HT-29 (cell line): ENCODE data around the gene NBAS. TPM values are rescaled to one million over a fixed set of nuclear protein-coding genes. Genes with fewer than 3 reads are reported as not detected.
A peak's percentile ranks its signal among the peaks of the same experiment; 100 is the strongest.
"Not testable (repeated sequence)": the region's sequence is repeated elsewhere in the genome, so short reads cannot be mapped to it uniquely, and the experiment has no call there.

Source experiments
- DNase-seq: peaks from one replicate; pipeline ENCODE4 v3.0.0-alpha.2; 2015; ENCODE audit warnings: low spot score
- total RNA-seq: library from RNA; depleted of rRNA; stranded (reverse); fragments of >200 nt; shearing (Covaris generic); gene quantifications from 2 replicates; pipeline ENCODE4 v1.2.3, GENCODE V29; 2014

NBAS gene
- total RNA-seq, 1 experiment from 2014 or later, result 18.0 TPM

DNA sequence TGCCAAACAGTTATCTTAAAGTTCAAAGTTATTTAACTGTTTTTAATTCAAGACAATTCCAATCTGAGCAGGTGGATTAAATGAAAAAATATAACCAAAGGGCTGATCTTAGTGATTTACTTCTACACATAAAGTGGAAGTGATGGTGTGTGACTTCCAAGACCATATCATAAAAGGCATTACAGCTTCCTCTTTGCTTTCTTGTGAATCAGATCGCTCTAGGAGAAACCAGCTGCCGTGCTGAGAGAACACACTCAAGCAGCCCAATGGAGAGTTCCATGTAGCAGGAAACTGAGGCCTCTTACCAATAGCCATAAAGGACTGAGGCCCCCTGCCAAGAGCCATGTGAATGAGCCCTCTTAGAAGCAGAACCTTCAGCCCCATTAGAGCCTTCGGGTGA, 197.4 kb downstream of the NBAS start:
- no peak for DNase-seq

DNA sequence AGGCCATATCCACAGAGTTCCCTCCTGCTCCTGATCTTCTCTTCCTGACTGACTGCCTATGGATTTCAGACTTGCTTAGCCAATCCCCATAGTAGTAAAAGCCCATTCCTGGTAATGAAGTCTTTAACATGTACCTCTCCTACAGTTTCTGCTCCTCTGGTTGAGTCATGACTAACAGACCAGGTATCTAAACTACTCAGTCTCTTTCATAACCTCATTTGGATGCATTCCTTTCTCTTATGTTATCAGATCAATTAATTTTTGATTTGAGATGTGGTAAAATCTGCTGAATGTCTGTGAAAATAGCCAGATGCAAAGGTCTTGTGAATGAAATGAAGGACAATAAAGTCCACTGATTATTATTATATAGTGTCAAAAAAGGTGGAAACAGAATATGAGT, 198.0 kb downstream of the NBAS start:
- DNase-seq, result no peak

DNA sequence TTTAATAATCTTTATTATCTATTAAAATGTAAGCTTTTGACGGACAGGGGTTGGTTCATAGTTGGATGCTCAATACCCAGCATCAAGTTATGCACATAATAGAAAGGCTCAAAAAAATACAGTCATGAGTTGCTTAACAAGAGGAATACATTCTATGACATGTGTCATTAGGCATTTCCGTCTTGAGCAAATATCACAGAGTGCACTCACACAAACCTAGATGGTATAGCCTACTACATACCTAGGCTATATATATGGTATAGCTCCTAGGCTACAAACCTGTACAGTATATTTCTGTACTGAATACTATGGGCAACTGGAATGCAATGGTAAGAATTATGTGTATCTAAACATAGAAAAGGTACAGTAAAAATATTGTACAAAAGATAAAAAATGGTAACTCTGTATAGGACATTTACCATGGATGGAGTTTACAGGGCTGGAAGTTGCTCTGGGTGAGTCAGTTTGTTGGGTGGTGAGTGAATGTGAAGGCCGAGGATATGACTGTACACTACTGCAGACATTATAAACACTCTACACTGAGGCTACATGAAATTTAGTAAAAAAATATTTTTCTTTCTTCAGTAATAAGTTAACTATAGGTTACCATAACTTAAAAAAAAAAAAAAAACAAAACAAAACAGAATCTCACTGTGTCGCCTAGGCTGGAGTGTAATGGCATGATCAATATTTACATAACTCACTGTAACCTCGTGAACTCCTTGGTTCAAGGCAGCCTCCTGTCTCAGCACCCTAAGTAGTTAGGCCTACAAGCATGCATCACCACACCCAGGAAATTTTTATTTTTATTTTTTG, 201.2 kb downstream of the NBAS start:
- DNase-seq, result peak; percentile 2

DNA sequence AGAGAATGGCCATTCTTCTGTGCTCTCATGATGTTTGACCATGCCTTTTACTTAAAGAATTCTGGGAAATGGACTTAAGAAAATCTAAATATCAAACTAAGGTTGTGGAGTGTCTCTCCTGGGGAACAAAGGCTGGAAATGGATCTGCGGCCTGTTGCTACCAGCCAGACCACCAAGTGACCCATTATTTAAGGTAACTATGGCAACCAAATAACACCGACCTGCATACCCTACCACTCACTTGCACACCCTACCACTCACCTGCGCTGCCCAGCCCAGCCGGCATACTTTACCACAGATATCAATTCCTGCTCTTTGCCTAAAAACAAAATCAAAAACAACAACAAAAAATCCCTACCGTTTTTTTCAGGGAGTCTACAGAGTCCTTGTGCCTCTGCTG, 203.2 kb downstream of the NBAS start:
- no peak for DNase-seq

DNA sequence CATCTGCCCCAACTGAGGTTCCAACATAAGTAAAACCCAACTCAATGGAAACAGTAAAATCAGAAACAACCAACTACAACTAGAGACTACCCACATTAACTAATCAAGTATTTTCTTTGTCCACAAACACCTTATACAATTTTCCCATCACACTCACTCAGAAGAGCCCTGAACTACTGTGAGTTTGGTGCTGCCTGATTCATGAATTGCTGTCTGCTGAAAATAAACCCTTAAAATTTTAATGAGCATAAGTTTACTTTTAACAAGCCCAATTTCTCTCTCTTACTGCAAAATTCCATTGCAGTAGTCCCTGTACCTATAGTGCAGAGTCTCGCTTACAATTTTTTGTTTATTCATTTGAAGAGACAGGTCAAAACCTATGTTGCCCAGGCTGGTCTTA, 203.9 kb downstream of the NBAS start:
- no peak for DNase-seq

DNA sequence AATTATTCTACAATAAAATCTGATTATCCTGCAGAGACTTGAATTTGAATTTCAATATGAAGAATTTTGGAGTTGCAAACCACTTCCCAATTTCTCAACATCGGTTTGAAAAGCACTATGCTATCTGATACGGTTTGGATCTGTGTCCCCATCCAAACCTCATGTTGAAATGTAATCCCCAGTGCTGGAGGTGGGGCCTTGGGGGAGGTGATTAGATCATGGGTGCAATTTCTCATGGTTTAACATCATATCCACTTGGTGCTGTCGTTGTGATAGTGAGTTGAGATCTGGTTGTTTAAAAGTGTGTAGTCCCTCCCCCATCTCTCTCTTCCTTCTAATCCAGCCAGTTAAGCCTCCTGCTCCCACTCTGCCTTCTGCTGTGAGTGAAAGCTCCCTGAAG, 205.7 kb downstream of the NBAS start:
- DNase-seq, result no peak

DNA sequence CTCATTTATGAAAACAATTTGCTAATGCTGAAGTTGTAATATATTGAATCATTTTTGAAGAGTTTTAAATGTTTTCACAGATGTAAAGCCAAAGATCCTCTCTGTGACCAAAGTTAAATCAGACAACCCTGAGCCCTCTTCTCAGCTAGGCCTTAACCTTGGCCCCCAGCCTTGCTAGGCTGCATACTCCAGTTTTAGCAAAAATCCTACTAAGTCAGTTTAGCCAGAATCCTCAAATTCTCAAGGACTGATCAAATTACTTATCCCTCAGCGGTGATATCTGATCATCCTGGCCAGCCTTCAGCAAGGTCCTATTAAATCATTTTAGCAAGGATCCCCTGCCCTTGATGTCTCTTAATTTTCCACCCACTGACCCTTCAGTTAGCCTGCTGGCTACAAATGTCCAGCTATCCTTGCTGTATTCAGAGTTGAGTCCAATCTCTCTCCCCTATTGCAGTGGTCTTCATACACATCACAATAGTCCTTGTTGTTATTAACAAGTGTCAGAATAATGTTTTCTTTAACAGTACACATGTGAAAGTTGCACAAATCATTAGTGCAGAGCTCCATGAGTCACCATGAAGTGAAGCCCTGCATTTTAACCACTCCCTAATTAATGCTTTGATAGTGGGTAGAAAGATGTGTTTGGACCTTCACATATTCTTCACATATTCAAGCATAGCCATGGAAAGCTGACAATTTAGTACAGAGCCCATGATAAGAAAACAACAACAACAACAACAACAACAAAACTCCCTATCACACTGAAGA, 206.4 kb downstream of the NBAS start:
- no peak for DNase-seq

DNA sequence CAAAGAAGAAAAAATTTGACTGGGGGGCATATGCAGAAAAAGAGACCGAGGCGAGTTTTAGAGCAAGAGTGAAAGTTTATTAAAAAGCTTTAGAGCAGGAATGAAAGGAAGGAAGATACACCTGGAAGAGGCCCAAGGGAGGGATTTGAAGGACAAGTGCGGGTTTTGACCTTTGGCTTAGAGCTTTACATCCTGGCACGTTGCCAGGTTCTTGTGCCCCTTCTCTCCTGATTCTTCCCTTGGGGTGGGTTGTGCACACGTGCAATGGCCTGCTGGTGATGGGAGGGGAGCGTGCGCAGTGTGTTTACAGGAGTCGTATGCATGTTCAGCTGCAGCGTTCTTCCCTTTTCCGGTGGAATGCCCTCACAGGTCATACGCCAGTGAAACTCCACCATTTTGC, 208.8 kb downstream of the NBAS start:
- no peak for DNase-seq

DNA sequence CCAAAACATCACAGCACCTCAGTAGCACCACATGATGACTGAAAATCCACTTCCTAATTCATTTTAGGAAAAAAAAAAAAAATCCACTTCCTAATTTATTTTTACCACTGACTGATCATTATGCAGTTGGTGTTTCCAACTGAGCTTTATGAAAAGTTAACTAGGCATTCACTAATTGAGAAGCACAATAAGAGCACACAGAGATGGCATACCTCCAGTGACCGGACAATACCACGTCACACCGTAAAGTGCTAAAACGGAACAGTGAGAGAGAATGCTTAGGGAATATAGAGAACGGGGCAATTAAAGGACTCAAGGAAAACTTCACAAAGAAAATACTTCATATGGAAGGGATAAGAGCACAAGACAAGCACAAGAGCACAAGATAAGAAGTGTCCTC, 212.5 kb downstream of the NBAS start:
- no peak for DNase-seq

DNA sequence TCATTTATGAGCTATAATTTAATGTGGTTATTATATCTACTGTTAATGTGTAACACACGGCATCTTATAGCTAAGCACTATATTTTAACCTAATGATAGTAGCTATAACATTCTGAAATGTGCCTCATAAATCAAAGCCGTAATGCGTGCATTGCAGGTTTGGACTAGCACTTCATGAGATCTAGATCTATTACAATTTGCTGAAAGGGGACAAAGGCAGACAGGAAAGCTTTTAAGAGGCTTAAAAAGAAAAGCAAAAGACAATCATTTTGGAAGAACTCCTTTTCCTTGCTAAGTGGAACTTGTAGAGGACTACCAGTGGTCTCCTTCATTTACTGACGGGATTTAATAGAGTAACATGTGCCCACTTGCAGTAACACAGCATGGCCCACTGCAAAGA, 213.1 kb downstream of the NBAS start:
- DNase-seq, result no peak

DNA sequence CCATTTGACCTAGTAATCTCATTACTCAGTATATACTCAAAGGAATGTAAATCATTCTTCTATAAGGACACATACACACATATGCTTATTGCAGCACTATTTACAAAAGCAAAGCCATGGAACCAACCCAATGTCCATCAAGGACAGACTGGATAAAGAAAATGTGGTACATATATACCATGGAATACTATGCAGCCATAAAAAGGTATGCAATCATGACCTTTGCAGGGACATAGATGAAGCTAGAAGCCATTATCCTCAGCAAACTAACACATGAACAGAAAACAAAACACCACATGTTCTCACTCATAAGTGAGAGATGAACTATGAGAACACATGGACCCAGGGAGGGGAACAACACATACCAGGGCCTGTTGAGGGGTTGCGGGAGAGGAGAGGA, 214.5 kb downstream of the NBAS start:
- no peak for DNase-seq

DNA sequence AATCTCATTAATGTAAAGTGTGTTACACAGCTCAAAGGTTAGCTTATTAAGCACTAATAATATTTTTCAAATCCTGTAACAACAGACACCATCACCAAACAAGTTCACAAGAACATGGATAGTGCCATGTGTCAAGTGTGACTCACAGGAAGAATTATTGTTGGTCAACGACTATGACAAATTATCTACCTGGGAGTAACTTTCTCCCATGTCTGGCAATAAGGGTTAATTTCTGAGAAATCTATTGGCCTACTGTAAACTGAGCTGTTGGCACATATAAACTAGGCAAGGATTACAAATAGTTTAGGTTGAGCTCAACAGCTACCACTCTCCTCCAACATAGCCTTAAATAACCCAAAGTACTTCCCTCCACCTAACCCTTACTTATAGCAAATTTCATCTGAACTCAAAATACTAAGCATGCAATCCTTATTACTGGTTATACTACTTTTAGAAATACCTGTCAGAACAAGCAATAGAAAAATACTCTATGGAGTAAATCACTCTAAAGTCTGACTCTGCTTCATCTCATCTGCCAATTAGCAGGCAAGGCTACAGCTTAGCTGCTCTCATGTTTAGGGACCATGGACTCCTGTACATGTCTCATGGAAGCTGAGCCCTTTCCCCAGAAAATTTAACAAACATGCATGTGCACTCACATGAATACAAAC, 223.0 kb downstream of the NBAS start:
- DNase-seq, result no peak

DNA sequence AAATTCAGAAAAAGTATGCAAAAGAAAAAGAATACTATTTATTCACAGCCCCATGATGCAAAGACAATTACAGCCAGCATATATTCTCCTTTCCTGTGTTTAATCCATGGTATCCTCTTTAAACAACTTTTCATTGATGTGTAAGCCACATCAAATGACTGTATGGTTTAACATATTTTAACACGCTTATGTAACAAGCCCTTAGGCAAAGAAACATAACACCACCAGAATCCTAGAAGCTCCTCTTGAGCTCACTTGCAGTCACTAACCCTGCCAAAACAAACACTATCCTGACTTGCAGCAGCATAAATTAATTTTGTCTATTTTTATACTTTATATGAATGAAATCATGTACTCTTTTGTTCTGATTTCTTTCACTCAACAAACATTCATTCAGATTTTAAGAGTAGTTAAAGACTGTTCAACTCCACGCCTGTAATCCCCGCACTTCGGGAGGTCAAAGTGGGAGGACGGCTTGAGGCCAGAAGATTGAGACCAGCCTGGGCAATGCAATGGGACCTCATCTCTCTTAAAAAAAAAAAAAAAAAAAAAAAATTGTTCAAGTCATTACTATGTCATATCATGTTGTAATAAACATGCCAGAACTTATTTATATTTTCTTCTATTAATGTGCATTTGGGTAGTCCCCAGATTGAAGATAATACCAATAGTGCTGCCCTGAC, 226.3 kb downstream of the NBAS start:
- DNase-seq, result no peak

DNA sequence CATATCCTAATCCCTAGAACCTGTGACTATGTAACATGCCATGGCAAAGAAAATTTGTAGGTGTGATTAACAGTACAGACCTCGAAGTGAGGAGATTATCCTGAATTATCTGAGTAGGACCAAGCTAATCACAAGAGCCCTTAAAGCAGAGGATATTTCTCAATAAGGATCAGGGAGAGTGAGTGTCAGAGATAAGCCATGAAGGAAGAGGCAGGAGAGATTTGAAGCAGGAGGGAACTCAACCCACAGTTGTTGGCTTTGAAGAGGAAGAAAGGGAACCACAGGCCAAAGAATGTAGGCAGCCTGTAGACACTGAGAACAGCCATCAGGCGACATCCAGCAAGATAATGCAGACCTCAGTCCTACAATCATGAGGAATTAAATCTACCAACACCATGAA, 229.3 kb downstream of the NBAS start:
- DNase-seq, result no peak

DNA sequence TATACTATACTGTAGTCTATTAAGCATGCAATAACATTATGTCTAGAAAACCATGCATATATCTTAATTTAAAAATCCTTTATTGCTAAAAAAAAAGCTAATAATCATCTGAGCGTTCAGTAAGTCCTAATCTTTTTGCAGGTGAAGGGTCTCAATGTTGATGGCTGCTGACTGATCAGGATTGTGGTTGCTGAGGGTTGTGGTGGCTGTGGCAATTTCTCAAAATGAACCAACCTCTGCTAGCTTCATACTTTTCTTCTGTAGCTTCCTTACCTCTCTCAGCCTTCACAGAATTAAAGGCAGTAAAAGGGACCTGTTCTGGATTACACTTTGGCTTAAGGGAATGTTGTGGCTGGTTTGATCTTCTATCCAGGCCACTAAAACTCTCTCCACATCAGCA, 235.8 kb downstream of the NBAS start:
- DNase-seq, result no peak

DNA sequence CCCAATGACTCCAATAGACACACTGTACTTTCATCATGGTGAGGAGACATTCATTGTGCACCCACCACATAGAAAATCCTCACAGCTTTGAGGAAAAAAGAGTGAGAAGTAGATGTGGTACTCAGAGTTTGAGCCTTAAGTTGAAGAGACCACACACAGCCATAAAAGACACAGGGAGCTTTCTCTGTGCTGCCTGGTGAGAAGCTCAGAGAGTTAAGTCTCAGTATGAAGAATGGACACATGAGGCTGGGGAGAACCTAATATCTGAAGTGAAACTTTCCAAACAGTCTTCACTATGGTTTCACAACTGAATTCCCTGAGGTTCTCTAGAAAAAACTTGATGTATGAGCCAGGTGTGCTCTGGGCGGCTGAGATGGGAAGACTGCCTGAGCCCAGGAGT, 237.9 kb downstream of the NBAS start:
- no peak for DNase-seq

DNA sequence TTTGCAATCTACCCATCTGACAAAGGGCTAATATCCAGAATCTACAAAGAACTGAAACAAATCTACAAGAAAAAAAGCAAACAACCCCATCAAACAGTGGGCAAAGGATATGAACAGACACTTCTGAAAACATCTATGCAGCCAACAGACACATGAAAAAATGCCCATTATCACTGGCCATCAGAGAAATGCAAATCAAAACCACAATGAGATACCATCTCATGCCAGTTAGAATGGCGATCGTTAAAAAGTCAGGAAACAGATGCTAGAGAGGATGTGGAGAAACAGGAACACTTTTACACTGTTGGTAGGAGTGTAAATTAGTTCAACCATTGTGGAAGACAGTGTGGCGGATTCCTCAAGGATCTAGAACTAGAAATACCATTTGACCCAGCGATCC, 239.7 kb downstream of the NBAS start:
- DNase-seq, result not testable (repeated sequence)

DNA sequence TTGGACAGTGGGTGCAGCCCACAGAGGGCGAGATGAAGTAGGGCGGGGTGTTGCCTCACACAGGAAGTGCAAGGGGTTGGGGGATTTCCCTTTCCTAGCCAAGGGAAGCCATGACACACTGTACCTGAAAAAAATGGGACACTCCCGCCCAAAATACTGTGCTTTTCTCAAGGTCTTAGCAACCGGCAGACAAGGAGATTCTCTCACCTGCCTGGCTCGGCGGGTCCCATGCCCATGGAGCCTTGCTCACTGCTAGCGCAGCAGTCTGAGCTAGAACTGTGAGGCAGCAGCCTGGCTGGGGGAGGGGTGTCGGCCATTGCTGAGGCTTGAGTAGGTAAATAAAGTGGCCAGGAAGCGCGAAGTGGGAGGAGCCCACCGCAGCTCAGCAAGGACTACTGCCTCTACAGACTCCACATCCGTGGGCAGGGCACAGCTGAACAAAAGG, 244.7 kb downstream of the NBAS start:
- DNase-seq, result no peak

DNA sequence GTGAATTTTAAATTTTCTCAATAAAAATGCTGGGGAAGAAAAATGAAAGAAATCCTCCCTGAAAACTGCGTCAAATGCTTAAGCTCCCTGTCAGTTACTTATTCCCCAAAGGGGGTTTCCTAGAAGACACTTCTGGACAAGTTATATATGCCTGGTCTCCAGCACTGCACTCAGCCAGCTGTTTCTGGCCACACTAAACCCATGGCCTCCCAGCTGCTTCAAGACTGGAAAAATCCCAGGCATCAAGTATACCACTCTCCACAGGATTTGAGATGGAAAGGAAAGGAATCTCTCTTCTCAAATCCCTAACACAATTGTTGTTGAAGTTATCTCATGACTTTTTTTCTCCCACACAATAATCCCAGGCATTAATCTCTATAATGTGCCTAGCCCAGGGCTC, 245.7 kb downstream of the NBAS start:
- DNase-seq, result no peak

DNA sequence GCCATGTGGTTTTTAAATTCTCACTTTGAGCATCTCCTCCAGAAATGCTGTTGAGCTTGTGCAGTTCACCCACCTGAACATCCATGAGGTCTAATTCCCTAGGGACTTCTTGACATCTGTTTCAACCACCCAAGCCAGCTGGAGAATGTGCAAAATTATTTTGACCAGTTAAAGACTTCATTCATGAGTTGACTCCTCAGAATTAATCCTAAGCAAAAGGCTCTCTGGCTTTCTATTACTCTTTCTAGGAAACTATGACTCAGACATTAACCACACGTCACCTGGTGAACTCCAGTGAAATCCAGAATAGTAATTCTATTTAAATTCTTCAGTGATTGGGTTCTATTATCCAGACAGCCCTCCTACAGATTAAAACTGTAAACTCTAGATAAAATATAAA, 247.5 kb downstream of the NBAS start:
- DNase-seq, result no peak

DNA sequence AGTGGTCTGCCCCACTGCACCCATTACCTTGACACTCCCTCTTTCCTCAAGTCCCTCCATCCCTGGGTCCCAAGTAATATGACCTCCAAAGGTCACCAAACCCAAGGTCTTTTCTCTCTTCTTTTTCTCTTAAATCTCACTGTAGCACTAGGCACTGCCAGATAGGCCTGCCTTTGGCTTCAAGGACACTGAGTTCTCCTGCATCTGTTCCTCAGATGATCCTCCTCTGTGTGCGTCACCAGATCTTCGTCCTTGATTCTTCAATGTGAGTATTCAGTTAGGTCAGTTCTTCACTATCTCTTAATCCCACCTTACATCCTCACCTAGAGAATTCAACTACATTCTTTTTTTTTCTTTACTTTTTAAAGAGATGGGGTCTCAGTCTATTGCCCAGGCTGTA, 249.2 kb downstream of the NBAS start:
- DNase-seq, result no peak
